Peyer's patch (tissue), 4 donors: ENCODE results near the gene P2RX3.

Source experiments
- CTCF ChIP-seq, 6 experiments: fragments of 450-650 bp in 4 of 6; fragments of 200-600 bp in 2 of 6; sonication (generic) in 1 of 6; IDR thresholded peaks; one replicate each; pipeline ENCODE4 v1.5.1; 2017 to 2019; ENCODE audit warnings: antibody characterized with exemption in 6 of 6, mild to moderate bottlenecking in 3 of 6, moderate library complexity in 1 of 6
- POLR2A ChIP-seq, 2 donors: fragments of 450-650 bp; IDR thresholded peaks; one replicate each; pipeline ENCODE4 v1.5.1; 2017; ENCODE audit warnings: antibody characterized with exemption in 2 of 2, mild to moderate bottlenecking in 2 of 2, moderate library complexity in 2 of 2

GRCh38 chr11:57303280-57303989 is 34.7 kb upstream of the P2RX3 start:
- TF ChIP-seq CTCF (IDR thresholded peaks at IDR 0.05) (no peak), POLR2A (IDR thresholded peaks at IDR 0.05) (no peak)
